Gastrocnemius medialis (tissue), 4 donors: ENCODE data around the gene PGAP3. TPM values are rescaled to one million over a fixed set of nuclear protein-coding genes. Genes with fewer than 3 reads are reported as not detected.
A peak's percentile ranks its signal among the peaks of the same experiment; 100 is the strongest.

Experiments used
- ATAC-seq, 2 donors: fragments of 150-250 bp; one replicate each; pipeline ENCODE4 v1.9.1; 2016
- DNase-seq, 2 donors: peaks; one replicate each; pipeline ENCODE4 v3.0.0-alpha.2; 2019
- H3K27ac ChIP-seq, 4 donors: fragments of 200-600 bp; sonication (generic); 1 replicate in 1 of 4; 2 replicates in 3 of 4; pipeline ENCODE4 v1.5.1; 2016 to 2018; ENCODE audit warnings: mild to moderate bottlenecking in 2 of 4, moderate library complexity in 1 of 4
- H3K27me3 ChIP-seq, 3 donors: fragments of 200-600 bp; sonication (generic) in 2 of 3; 1 replicate in 1 of 3; 2 replicates in 2 of 3; pipeline versions ENCODE4 v1.5.1 to v1.6.0; 2016 to 2019; ENCODE audit warnings: mild to moderate bottlenecking in 1 of 3, moderate library complexity in 1 of 3
- H3K36me3 ChIP-seq, 2 donors: fragments of 200-600 bp; sonication (generic) in 1 of 2; one replicate each; pipeline ENCODE4 v1.5.1; 2017 to 2018
- H3K4me1 ChIP-seq, 2 donors: fragments of 200-600 bp; sonication (generic) in 1 of 2; one replicate each; pipeline ENCODE4 v1.5.1; 2016 to 2017; ENCODE audit warnings: mild to moderate bottlenecking in 2 of 2
- H3K4me3 ChIP-seq, 4 donors: fragments of 200-600 bp; sonication (generic) in 3 of 4; 1 replicate in 1 of 4; 2 replicates in 3 of 4; pipeline ENCODE4 v1.5.1; 2016 to 2019; ENCODE audit warnings: mild to moderate bottlenecking in 2 of 4
- H3K9me3 ChIP-seq, 3 donors: fragments of 200-600 bp; sonication (generic) in 2 of 3; 1 replicate in 1 of 3; 2 replicates in 2 of 3; pipeline ENCODE4 v1.5.1; 2016 to 2019
- POLR2A ChIP-seq, 2 donors: fragments of 450-650 bp; IDR thresholded peaks; one replicate each; pipeline ENCODE4 v1.6.1; 2017; ENCODE audit warnings: antibody characterized with exemption in 2 of 2, mild to moderate bottlenecking in 2 of 2, moderate library complexity in 2 of 2
- in situ Hi-C, 4 donors: fragments of 200-750 bp; cut with MboI; loops; one replicate each; pipeline versions ENCODE4 v1.15.0 to v1.8.0; 2017; ENCODE audit warnings: low sequenced_read_pairs in 4 of 4
- intact Hi-C: fragments of 100-400 bp; cut with DNase I; formaldehyde crosslinking; loops from one replicate; pipeline ENCODE4 v1.15.1; 2023; ENCODE audit warnings: low total_unique reads
- total RNA-seq, 4 donors: library from RNA; depleted of rRNA; stranded (reverse); fragments of >200 nt; gene quantifications; one replicate each; pipeline versions ENCODE4 v1.1.0 to v1.2.3, GENCODE V29; 2016
- TF ChIP-seq, protein P1 (sequence below), 5 experiments: fragments of 450-650 bp in 3 of 5; fragments of 200-600 bp in 2 of 5; sonication (generic) in 2 of 5; IDR thresholded peaks in 4 of 5; conservative IDR thresholded peaks in 1 of 5; 1 replicate in 4 of 5; 2 replicates in 1 of 5; pipeline ENCODE4 v1.5.1; 2016 to 2019; ENCODE audit warnings: antibody characterized with exemption in 5 of 5, mild to moderate bottlenecking in 3 of 5, moderate library complexity in 3 of 5

Gene PGAP3, protein sequence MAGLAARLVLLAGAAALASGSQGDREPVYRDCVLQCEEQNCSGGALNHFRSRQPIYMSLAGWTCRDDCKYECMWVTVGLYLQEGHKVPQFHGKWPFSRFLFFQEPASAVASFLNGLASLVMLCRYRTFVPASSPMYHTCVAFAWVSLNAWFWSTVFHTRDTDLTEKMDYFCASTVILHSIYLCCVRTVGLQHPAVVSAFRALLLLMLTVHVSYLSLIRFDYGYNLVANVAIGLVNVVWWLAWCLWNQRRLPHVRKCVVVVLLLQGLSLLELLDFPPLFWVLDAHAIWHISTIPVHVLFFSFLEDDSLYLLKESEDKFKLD
- 1 to 10 TPM; 4.3 to 9.5 (median 6.1) TPM for total RNA-seq

DNA sequence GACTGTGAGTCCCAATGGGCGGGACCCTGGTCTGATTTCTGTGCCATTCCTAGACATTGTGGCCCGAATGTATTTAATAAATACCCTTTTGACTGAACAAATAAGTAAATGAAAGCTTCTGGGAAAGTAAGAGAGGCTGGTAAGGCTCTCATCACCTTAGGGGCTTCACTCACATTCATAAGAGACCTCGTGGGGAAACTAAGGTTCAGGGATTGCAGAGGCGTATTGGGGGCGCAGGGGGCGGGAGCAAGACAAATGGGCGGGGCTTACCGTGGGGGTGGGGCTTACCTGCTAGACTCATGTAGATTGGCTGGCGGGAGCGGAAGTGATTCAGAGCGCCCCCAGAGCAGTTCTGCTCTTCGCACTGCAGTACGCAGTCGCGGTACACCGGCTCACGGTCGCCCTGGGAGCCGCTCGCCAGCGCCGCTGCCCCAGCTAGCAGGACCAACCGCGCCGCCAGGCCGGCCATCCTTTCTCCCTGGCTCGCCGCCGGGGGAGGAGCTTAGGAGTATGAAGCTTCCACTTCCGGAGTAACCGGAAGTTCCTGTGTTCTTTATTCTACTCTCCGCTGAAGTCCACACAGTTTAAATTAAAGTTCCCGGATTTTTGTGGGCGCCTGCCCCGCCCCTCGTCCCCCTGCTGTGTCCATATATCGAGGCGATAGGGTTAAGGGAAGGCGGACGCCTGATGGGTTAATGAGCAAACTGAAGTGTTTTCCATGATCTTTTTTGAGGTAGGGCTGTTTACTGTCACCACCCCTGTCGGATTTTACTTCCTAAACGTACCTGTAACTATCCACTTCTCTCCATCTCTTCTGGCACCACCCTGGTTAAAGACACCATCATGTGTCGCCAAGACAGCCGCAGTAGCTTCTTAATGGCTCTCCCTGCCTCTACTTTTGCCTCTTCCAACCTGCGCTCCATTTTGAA, at the start of gene PGAP3:
TSS of gene PGAP3 (minus strand) at position 512 of the 929 bp plus-strand sequence. CDS start at position 469, 43 bp downstream.
- ATAC-seq: peak; percentile 97
- TF ChIP-seq, protein P1, sequence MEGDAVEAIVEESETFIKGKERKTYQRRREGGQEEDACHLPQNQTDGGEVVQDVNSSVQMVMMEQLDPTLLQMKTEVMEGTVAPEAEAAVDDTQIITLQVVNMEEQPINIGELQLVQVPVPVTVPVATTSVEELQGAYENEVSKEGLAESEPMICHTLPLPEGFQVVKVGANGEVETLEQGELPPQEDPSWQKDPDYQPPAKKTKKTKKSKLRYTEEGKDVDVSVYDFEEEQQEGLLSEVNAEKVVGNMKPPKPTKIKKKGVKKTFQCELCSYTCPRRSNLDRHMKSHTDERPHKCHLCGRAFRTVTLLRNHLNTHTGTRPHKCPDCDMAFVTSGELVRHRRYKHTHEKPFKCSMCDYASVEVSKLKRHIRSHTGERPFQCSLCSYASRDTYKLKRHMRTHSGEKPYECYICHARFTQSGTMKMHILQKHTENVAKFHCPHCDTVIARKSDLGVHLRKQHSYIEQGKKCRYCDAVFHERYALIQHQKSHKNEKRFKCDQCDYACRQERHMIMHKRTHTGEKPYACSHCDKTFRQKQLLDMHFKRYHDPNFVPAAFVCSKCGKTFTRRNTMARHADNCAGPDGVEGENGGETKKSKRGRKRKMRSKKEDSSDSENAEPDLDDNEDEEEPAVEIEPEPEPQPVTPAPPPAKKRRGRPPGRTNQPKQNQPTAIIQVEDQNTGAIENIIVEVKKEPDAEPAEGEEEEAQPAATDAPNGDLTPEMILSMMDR (IDR thresholded peaks at IDR 0.05 in 4 of 5, conservative IDR thresholded peaks at IDR 0.05 in 1 of 5): no peak
- TF ChIP-seq POLR2A (IDR thresholded peaks at IDR 0.05): peak; percentile 45 to 48
- peak within 1 kb of the TSS; percentile 89 to 92 (median 90) for H3K27ac ChIP-seq
- H3K36me3 ChIP-seq: peaks cover 0 to 4% of the 10 kb centered on the region in 2 donors
- no peaks in the 10 kb centered on the region for H3K27me3 ChIP-seq
- peak within 1 kb of the TSS; percentile 76 to 80 (median 79) for H3K4me3 ChIP-seq
- in situ Hi-C loops: no loop called here
- peaks cover 15 to 16% of the 10 kb centered on the region in 2 donors for H3K4me1 ChIP-seq
- no peaks in the 10 kb centered on the region for H3K9me3 ChIP-seq
- intact Hi-C loops: no loop called here
- DNase-seq: peak; percentile 72 to 89

DNA sequence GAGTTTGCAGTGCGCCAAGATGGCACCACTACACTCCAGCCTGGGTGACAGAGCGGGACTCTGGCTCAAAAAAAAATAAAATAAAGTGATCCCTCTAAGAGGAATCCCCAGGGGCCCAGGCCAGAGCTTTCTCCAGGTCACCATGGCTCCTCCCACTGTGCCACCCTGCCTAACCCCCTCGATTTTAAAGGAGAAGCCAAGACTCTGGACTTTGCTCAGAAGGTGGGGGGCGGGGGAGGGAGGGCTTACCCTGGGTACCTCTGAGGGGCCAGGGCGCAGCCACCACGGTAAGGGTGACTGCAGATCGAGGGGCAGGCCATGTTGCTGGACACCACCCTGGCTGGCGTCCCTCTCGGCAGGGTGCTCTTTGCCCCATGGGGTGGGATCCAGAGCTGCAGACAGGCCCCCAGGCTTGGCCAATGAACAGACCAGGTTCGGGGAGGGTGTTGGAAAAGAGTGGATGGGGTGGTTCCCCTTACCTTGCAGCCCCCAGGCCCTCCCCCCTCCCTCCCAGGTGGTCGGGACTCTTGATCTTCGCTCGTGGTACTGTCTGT, 49.4 kb upstream of the PGAP3 start:
- DNase-seq (no peak), ATAC-seq (no peak)
- Histone ChIP-seq H3K4me1 (peaks cover 6 to 22% of the 10 kb centered on the region in 2 donors), H3K4me3 (no peak overlapping the region), H3K36me3 (no peaks in the 10 kb centered on the region), H3K9me3 (no peaks in the 10 kb centered on the region), H3K27me3 (peaks cover 40 to 54% (median 50%) of the 10 kb centered on the region in 3 donors), H3K27ac (no peak overlapping the region)
- intact Hi-C loops: no loop called here
- in situ Hi-C loops: no loop called here
- no peak for TF ChIP-seq POLR2A (IDR thresholded peaks at IDR 0.05)
- TF ChIP-seq, protein P1 (IDR thresholded peaks at IDR 0.05 in 4 of 5, conservative IDR thresholded peaks at IDR 0.05 in 1 of 5): no peak

DNA sequence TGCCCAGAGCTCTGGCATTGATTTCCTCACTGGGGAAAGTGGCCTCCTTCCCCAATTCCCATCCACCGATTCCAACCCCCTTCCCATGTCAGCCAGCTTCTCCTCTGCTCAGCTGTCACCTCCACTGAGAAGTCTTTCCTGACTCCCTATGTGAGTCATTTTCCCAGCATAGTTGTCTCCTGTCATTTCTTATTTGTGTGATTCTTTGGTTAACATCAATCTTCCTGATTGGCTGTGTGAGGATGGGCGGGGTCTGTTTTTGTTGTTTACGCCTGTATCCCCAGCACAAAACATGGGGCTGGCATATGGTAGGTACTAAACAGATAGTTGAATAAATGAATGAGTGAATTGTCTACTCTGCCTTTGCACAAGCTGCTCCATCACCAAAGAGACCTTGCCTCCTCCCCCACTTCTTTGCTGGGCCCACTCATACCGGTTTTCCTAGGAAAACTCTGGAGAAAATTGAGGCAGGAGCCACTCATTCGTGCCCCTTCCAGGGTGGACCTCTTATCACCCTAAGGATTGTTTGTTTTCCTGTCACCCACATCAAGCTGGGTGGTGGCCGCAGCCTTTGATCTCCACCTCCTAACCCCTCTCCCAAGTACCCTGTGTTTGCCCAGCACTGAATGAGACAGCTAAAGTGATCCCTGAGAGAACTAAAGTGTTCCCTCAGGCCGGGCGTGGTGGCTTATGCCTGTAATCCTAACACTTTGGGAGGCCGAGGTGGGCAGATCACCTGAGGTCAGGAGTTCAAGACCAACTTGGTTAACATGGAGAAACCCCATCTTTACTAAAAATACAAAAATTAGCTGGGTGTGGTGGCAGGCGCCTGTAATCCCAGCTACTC, 48.7 kb upstream of the PGAP3 start:
- intact Hi-C loops: no loop called here
- Histone ChIP-seq H3K36me3 (no peaks in the 10 kb centered on the region), H3K4me3 (no peak overlapping the region), H3K9me3 (no peaks in the 10 kb centered on the region), H3K27me3 (peaks cover 40 to 49% (median 45%) of the 10 kb centered on the region in 3 donors), H3K27ac (no peak overlapping the region), H3K4me1 (peaks cover 6 to 22% of the 10 kb centered on the region in 2 donors)
- ATAC-seq (no peak), DNase-seq (no peak)
- TF ChIP-seq, protein P1 (IDR thresholded peaks at IDR 0.05 in 4 of 5, conservative IDR thresholded peaks at IDR 0.05 in 1 of 5): no peak
- no peak for TF ChIP-seq POLR2A (IDR thresholded peaks at IDR 0.05)
- in situ Hi-C loops: no loop called here

DNA sequence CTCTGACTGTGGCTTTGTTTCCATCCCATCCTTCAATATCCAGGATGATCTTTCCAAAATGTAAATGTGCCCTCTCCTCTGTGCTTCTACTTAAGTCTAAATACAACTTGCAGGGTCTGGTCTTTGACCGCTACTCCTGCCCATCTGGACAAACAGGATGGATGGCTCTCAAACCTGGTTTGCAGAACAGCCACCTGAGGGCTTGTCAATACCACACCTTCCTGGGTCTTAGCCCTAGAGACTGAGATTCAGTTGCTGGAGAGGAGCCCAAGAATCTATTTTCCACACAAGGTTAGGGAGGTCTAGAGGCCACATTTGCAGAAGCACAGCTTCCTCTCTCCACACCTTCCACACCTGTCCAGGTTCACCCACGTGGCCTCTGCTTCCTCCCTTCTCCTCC, 48.0 kb upstream of the PGAP3 start:
- DNase-seq: no peak
- peaks cover 6 to 22% of the 10 kb centered on the region in 2 donors for H3K4me1 ChIP-seq
- H3K27ac ChIP-seq: no peak overlapping the region
- no peak for TF ChIP-seq POLR2A (IDR thresholded peaks at IDR 0.05)
- TF ChIP-seq, protein P1 (IDR thresholded peaks at IDR 0.05 in 4 of 5, conservative IDR thresholded peaks at IDR 0.05 in 1 of 5): no peak
- H3K4me3 ChIP-seq: no peak overlapping the region
- in situ Hi-C loops: no loop called here
- intact Hi-C loops: no loop called here
- no peaks in the 10 kb centered on the region for H3K9me3 ChIP-seq
- H3K27me3 ChIP-seq: peaks cover 37 to 45% (median 43%) of the 10 kb centered on the region in 3 donors
- ATAC-seq: no peak
- no peaks in the 10 kb centered on the region for H3K36me3 ChIP-seq
